SU-DHL-6 (cell line): ENCODE data around the gene FAAP100.

Source experiments
- CTCF ChIP-seq: fragments of 200-600 bp; sonication (generic); IDR thresholded peaks from one replicate; pipeline ENCODE4 v1.5.1; 2017; ENCODE audit warnings: antibody characterized with exemption, mild to moderate bottlenecking, low read length, moderate library complexity; ENCODE audit not compliant: insufficient read depth, poor library complexity, severe bottlenecking
- EZH2phosphoT487 ChIP-seq: fragments of 200-600 bp; sonication (generic), shearing (Covaris generic); conservative IDR thresholded peaks from 2 replicates; pipeline ENCODE4 v1.6.1; 2018; ENCODE audit warnings: mild to moderate bottlenecking, antibody characterized with exemption, low read length, moderate library complexity, mixed read lengths

- TF ChIP-seq CTCF (no peak), EZH2phosphoT487 (no peak)
These were observed 9.5 kb downstream of the FAAP100 start for GRCh38 chr17:81542431-81543338.
